UCSD-AML1 (cell line): ENCODE data around the gene OR5K4.

Experiments used
- DNase-seq: peaks from one replicate; lab custom pipeline; 2025; ENCODE audit not compliant: unreplicated experiment; lab: John Stamatoyannopoulos, UW

Gene OR5K4, protein sequence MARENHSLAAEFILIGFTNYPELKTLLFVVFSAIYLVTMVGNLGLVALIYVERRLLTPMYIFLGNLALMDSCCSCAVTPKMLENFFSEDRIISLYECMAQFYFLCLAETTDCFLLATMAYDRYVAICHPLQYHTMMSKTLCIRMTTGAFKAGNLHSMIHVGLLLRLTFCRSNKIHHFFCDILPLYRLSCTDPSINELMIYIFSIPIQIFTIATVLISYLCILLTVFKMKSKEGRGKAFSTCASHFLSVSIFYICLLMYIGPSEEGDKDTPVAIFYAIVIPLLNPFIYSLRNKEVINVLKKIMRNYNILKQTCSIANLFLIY

DNA sequence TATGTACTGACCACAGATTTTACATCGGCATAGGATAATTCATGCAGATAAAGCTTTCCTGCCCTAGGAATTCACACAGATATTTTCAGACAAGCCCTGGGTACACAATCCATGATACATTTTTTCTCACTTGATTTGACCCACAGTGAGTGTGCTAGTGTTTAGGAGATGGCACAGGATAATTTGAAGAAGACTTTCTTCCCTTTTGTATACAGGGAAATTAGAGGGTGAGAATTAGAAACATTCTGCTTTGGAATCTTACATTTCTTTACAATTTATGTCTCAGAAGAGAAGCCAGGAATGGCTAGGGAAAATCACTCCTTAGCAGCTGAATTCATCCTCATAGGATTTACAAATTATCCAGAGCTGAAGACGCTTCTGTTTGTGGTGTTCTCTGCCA is at the start of gene OR5K4:
Gene OR5K4 (plus strand): TSS at position 301 of the 400 bp plus-strand sequence. CDS start 0 bp downstream, at position 301.
- DNase-seq = no peak

DNA sequence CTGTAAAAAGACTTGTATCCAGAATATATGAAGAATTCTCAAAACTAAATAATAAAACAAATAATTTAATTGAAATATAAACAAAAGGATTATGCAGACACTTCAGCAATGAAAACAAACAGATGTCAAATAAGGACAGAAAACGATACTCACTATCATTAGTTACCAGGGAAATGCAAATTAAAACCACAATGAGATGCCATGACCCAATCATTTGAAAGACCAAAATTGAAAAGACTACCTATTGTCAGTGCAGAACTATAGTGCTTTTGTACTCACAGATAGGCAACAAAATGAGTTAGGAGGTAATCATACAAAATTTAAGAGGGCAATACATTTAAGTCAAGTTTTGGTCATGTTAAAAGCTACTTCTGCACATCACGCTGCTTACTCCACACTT is 31.6 kb upstream of the OR5K4 start:
- DNase-seq = no peak

DNA sequence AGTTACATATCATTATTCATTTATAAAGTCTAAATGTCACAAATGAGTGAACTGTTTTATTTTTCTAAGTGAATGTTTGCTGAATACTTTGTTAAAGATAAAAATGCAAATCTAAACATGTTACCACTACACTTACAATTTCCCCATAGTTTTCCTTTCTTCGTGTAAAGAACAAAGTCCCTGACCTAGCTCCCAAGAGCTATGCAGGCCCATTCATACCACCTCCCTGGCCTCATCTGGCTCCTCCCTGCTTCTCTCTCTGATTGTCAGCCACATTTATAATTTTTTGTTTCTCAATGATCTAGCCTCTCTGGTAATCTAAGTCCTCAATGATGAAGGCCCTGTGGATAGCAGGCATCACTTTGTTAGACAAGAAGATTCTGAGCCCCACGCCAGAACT is 31.0 kb upstream of the OR5K4 start:
- no peak for DNase-seq

DNA sequence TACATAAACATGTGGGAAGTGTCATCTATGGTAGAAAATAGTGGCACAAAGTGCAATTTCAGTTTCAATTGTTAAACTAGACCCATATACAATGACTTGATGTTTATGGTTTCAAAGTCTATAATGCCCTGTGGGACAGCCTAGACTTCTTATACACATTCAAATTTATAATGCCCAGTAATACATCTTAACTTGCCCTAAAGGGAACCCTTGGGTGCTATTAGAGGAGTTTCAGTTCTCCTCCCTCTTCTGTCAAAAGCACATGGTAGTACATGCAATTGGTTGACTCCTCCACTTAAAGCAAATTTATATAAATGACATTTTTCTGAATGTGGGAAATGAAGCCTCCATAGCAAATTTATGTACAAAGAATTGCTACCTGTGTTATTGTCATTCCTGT is 30.2 kb upstream of the OR5K4 start:
- DNase-seq = no peak

DNA sequence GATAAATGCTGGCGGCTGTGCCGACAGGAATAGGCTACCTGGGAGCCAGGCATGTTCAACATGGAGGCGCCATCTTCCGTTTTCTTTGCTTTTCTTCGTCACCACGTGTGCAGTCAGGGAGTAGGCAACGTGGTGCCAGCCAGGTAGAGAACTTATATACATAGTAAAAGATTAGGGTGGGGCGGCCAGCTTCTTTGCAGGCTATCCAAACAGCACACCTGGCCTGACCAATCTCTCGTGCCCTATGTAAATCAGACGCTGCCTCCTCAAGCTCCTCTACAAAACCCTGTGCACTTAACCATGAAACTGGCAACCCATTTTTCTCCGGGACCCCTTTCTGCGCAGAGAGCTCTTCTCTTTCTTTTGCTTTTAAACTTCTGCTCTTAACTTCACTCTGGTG is 28.6 kb upstream of the OR5K4 start:
- DNase-seq = no peak

DNA sequence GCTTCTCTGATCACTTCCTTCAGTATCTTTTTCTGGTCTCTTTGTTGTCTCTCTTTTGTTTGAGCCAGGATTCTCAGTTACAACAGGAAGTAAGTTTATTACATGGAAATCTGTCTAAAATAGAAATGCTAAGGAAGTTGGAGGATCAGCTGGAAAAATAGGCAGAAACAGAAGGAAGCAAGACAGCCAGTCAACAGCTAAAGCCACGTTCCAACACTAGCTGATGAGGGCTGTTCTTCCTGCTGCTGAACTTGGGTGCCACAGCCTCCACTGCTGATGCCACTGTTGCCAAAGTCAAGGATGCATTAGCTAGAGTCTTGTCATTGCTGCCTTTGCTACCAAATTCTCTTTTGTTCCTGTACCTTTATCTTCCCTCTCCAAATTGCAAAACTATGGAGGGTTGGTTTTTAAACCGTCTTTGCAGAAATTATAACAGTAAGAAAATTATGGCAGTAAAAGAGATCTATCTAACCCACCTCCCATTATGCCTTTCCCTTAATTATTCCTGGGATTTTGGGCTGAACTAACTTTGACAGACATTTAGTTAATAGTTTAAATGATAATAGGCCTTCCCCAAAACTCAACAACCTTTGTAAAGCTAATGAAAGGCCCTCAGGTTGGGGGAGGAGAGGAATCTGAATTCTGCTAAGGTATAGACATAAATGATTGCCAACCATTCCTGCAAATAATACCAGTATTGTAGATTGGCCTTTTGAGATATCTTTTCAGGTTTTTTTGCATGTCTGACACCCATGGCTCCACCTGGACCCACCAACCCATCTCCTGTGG is 27.4 kb upstream of the OR5K4 start:
- DNase-seq = no peak

DNA sequence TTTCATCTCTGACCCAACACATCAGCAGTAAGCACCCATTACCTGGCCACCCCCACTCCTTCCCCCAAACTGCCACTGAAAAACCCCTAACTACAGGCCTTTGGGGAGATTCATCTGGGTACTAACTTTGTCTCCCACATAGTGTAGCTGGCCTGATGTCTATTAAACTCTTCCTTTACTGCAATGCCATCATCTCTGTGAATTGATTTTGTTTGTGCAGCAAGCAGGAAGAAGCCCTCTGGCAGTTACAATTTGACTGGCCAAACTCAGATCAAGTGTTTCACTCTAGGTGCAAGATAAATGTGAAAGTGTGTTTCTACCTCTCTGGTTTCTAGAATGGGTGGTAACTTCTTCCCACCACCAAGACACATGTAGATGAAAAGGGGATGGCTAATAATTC is 26.7 kb upstream of the OR5K4 start:
- no peak for DNase-seq

DNA sequence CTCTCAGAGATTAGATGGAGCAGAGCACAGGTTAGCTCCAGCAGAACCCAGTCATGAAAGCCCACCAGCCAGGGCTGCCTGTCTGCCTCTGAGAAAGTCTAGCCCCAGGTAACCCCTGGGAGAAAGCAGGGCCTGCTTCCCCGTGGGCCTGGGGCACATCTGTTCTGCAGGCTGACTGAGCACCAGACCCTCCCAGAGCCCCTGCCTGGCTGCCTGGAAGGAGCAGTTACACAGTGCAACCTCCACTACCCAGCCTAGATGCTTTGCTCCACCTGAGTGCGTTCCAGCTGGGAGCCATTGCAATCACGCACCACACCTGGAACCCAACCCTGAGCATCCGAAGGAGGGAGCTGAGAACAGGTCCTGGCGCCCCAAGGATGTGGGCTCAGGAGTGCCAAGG is 24.7 kb upstream of the OR5K4 start:
- no peak for DNase-seq

DNA sequence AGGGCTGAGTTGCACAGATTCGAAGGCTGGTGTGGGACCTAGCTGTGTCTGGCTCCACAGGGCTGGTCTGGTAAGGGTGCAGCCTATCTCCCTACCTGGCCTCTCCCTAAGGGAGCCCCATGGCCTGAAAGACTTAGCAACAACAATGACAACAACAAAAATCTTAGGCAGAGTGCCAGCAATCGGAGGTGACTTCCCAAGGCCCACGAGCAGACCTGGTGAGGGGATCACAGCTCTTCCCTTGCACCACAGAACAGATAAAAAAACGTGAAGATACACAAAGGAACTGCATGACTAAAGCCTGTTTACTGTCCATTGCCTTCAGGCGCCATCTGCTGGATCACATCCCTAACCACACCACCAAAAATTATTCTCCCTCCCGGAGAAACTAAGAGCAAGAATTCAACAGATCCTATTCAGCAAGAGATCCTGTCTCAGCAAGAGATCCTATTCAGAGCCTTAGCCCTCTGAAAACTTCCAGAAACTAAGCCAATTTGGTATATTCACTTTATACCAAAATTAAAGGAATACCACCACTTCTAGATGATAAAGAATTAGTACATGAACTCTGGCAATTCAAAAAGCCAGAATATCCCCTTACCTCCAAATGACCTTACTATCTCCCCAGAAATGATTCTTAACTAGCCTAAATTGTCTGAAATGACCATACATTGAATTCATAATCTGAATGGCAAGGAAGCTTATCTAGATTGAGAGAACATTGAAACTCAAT is 24.1 kb upstream of the OR5K4 start:
- peak; percentile 15 for DNase-seq

DNA sequence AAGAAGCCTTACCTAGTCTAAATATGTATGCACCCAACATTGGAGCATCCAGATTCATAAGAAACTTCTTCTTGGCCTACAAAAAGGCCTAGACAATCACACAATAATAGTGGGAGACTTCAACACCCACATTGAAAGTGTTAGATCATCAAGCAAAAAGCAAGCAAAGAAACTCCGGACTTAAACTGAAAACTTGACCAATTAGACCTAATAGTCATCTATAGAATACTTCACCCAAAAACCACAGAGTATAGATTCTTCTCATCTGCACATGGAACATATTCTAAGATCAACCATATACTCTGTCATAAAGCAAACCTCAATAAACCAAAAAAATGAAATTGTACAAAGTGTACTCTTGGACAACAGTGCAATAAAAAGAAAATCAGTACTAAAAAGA is 22.3 kb upstream of the OR5K4 start:
- DNase-seq = no peak

DNA sequence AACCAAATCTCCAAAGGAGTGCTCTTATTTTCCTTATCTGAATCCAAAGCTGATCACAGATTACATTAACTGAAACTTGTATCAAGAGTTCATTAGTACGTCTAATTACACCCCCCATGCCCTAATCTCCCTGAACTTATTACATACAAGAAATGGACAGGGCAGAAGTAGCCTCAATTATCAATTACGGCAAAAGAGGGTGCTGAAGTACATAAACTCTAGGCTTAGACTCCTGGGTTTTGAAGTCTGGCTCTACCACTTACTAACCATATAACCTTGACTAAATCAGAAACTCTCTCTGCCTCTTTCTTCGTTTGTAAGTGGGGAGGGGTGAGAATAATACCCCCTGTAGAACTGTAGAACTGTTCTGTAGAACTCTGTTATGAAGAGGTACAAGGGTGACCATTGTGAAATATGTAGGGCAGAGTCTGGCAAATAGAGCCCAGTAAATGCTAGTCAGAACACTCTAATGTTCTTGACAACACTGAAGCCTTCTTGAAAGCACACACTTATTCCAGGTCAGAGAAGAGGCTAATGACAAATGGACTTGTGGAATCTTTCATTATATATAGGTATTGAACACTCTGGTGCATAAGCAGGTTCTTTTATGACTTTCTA is 19.6 kb upstream of the OR5K4 start:
- DNase-seq = no peak

DNA sequence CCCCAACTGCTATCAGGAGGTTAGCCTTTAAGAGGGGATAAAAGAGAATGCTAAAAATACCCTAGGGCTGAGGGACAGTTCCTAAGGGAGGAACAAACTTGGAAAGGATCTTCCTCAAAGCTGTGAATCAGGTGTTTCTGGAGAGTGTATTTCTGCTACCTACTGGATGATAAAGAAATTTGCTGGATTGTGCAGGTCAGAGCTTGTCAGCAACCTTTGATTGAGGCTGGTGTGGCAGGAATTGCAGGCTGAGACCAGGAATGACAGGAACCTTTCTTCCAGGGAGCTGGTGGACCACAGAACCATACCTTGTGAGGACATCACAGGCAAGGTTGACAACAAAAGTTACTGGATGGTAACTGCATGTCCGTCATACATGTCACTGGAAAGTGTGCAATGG is 14.6 kb upstream of the OR5K4 start:
- DNase-seq = no peak

DNA sequence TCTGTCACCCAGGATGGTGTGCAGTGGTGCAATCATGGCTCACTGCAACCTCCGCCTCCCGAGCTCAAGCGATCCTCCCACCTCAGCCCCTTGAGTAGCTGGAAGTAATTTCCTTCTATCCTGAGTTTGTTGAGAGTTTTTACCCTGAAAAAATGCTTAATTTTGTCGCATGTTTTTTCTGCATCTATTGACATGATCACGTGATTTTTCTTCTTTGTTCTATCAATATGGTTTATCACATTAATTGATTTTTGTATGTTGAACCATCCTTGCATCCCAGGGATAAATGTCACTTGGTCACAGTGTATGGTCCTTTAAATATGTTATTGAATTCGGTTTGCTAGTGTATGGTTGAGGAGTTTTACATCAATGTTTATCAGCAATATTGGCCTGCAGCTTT is 11.9 kb upstream of the OR5K4 start:
- no peak for DNase-seq

DNA sequence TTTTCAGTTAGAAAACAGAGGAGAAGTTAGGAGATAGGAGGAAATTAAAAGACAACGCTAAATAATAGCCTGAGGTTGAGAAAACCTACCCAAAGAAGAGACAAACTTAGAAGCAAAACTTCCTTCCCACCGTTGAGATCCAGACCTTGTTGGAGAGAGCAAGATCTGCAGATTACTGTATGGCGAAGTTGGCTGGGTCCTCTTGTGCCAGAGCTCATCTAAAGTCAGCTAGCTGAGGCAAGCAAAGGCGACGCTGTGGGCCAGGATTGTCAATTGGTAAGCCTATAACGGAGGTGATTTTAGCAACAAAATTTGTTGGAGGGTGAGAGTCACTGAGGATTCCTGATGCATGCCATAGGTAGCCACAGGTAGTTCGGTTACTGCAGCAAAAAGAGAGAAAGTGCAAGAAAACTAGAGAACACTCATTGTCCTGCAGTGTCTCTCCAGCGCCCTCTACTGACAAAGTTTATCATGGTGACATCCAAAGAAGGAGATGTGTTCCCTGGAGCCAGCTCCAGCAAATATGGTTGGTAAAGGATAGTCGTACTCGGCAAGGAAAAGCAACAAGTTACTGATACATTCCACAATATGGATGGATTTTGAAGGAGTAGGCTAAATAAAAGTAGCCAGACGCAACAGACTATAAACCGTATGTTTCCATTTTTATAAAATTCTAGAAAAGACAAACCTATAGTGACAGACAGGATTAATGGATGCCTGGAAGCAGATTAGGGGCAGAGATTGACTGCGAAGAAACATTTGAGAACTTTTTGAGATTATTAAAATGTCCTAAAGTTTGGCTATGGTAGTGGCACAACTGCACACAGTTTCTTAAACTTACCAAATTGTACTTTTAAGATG is 9.8 kb upstream of the OR5K4 start:
- peak; percentile 7 for DNase-seq

DNA sequence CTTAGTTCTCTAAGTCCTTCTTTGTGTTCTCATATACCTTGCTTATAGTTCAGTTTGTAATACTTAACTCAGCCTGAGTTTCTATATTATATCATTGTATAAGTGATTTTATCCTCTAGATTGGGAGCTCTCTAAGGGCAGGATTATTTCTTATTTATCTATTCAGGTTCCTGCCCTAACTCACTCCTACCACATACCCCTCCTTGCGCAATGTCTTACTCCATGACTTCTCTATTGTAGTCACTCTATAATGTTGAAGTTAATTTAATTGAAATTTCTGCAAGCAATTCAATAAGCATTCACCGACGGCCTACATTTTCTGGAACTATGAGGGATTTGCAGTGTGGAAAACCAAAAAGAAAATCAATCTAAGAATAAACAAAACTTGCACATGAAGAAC is 3.6 kb upstream of the OR5K4 start:
- DNase-seq = no peak

DNA sequence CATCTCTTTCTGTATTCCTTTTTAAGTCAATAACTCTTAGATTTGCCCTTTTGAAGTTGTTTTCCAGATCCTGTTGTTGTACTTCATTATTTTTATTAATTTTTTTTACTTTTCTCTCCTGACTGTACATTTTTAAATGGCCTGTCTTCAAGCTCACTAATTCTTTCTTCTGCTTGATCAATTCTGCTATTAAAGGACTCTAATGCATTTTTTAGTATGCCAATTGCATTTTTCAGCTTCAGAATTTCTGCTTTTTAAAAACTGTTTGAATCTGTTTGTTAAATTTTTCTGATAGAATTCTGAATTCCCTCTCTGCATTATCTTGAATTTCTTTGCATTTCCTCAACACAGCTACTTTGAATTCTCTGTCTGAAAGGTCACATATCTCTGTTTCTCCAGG is 5.6 kb downstream of the OR5K4 start:
- no peak for DNase-seq

DNA sequence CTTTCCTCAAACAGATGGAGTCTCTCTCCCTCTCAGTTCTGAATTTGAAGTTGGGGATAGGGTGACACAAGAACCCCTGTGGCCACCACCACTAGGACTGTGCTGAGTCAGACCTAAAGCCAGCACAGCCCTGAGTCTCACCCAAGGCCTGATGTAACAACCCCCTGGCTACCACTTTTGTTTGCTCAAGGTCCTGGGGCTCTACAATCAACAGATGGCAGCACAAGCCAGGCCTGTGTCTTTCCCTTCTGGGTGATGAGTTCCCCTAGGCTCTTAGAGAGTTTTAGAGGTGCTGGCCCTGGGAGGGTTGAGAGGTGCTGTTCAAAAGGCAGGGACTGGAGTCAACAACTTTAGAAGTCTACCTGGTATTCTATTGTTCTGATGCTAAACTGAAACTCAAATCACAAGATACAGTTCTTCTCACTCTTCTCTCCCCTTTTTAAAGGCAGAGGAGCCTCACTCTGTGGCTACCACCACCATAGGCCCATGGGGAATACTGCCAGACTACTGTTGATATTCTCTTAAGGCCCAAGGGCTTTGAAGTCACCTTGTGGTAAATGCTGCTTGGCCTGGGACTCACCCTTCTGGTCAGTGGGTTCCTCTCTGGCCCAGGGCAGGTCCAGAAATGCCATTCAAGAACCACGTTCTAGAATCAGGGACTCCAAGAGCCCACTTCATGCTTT is 6.5 kb downstream of the OR5K4 start:
- peak; percentile 20 for DNase-seq

DNA sequence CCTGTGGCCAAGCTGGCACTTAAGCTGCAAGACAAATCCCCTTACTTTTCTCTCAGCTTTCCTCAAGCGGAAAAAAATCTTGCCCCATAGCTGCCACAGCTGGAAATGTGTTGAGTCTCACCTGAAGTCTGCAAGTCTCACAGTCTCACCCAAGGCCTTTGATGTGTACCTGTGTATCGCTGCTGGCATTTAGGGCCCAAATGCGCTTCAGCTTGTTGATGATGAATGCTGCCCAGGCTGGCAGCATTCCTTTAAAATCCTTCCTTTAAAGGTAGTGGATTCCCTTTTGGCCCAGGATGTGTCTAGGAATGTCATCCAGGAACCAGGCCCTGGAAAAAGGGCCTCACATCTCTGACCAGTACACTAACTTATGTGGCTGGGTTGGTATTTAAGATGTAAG is 7.0 kb downstream of the OR5K4 start:
- DNase-seq = no peak

DNA sequence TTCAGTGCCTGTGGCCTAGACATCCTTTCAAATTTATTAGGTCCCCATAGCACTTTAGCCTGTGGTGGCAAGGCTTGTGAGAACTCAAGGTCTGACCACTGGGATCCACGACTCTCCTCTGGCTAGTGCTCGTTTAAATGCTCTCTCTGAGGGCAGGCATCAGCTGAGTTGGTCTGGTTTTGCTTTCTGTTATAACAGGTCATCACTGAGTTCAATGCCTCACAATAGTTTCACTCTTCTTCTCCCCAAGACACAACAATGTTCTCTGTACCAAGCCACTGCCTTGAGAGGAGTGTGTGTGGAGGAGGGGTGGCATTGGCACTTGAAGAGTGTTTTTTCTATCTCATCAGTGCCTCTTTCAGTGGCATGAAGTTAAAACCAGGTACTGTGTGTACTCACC is 7.6 kb downstream of the OR5K4 start:
- DNase-seq = no peak
